DOHH2 (cell line): ENCODE results near the gene ARID5B.

ENCODE experiments used
- EZH2phosphoT487 ChIP-seq: fragments of 200-600 bp; sonication (generic); IDR thresholded peaks from 2 replicates; pipeline ENCODE4 v1.6.1; 2017; ENCODE audit warnings: borderline replicate concordance, mild to moderate bottlenecking, antibody characterized with exemption, low read length, moderate library complexity, mixed read lengths
- TF ChIP-seq, protein P1 (sequence below): fragments of 200-600 bp; sonication (generic); IDR thresholded peaks from one replicate; pipeline ENCODE4 v1.5.1; 2014; ENCODE audit warnings: antibody characterized with exemption, mild to moderate bottlenecking, low read depth, low read length; ENCODE audit not compliant: poor library complexity, severe bottlenecking

DNA sequence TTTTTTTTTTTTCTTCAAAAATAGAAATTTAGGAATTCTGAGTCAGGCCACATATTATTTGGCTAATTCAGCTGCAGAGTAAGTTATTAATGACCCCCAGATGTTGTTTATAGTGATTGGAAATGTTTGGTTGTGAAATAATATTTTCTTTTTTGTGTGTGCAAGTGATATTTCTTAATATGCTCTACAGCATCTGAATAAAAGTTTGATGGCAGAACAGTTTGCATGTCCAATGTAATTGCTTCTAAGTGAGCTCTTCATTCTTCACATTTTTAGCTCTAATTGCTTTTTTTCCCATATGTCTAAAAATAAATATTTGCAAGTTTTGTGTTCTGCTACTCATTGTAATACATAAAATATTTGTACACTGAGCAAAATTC is 116.0 kb downstream of the ARID5B start:
- TF ChIP-seq EZH2phosphoT487: no peak
- TF ChIP-seq, protein P1, sequence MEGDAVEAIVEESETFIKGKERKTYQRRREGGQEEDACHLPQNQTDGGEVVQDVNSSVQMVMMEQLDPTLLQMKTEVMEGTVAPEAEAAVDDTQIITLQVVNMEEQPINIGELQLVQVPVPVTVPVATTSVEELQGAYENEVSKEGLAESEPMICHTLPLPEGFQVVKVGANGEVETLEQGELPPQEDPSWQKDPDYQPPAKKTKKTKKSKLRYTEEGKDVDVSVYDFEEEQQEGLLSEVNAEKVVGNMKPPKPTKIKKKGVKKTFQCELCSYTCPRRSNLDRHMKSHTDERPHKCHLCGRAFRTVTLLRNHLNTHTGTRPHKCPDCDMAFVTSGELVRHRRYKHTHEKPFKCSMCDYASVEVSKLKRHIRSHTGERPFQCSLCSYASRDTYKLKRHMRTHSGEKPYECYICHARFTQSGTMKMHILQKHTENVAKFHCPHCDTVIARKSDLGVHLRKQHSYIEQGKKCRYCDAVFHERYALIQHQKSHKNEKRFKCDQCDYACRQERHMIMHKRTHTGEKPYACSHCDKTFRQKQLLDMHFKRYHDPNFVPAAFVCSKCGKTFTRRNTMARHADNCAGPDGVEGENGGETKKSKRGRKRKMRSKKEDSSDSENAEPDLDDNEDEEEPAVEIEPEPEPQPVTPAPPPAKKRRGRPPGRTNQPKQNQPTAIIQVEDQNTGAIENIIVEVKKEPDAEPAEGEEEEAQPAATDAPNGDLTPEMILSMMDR: no peak
